H9 (cell line): ENCODE results near the gene ERN1. TPM values are rescaled to one million over a fixed set of nuclear protein-coding genes. Genes with fewer than 3 reads are reported as not detected.

Source experiments
- DNase-seq: peaks from one replicate; pipeline ENCODE4 v3.0.0-alpha.2; 2017
- H2AFZ ChIP-seq: one replicate; pipeline ENCODE4 v1.6.1; 2013; ENCODE audit warnings: mild to moderate bottlenecking, low read length, control low read depth, moderate library complexity
- H2AK5ac ChIP-seq: 2 replicates; pipeline ENCODE4 v1.6.1; 2013; ENCODE audit warnings: low read length, control low read depth, mixed read lengths; ENCODE audit not compliant: insufficient read length
- H2BK120ac ChIP-seq: one replicate; pipeline ENCODE4 v1.6.1; 2013; ENCODE audit warnings: low read depth, mild to moderate bottlenecking, low read length, control low read depth, inconsistent platforms; ENCODE audit not compliant: poor library complexity, severe bottlenecking
- H2BK12ac ChIP-seq: 2 replicates; pipeline ENCODE4 v1.6.1; 2013; ENCODE audit warnings: low read length, control low read depth, mixed read lengths, low read depth; ENCODE audit not compliant: insufficient read length
- H2BK15ac ChIP-seq: 2 replicates; pipeline ENCODE4 v1.6.1; 2013; ENCODE audit warnings: low read depth, low read length, control low read depth
- H2BK20ac ChIP-seq: one replicate; pipeline ENCODE4 v1.6.1; 2013; ENCODE audit warnings: low read depth, mild to moderate bottlenecking, low read length, control low read depth, inconsistent platforms; ENCODE audit not compliant: poor library complexity, severe bottlenecking
- H2BK5ac ChIP-seq: 2 replicates; pipeline ENCODE4 v1.6.1; 2013; ENCODE audit warnings: low read length, control low read depth, mixed read lengths; ENCODE audit not compliant: insufficient read length
- H3K14ac ChIP-seq: 2 replicates; pipeline ENCODE4 v1.6.1; 2013; ENCODE audit warnings: low read length, control low read depth; ENCODE audit not compliant: insufficient read depth
- H3K18ac ChIP-seq: 2 replicates; pipeline ENCODE4 v1.6.1; 2013; ENCODE audit warnings: low read depth, mild to moderate bottlenecking, mixed read lengths, low read length, control low read depth; ENCODE audit not compliant: insufficient read length
- H3K23ac ChIP-seq: 2 replicates; pipeline ENCODE4 v1.6.1; 2013; ENCODE audit warnings: low read length, control low read depth, mixed read lengths, low read depth; ENCODE audit not compliant: insufficient read length
- H3K23me2 ChIP-seq: 2 replicates; pipeline ENCODE4 v1.6.1; 2013; ENCODE audit warnings: low read depth, mild to moderate bottlenecking, mixed read lengths, low read length, control low read depth; ENCODE audit not compliant: insufficient read length, poor library complexity, severe bottlenecking
- H3K27ac ChIP-seq: 2 replicates; pipeline ENCODE4 v1.5.1; 2013; ENCODE audit warnings: low read length, control low read depth, mixed read lengths, low read depth; ENCODE audit not compliant: insufficient read length
- H3K27me3 ChIP-seq: 2 replicates; pipeline ENCODE4 v1.6.1; 2013; ENCODE audit warnings: low read length, control low read depth, inconsistent platforms; ENCODE audit not compliant: insufficient read depth
- H3K4ac ChIP-seq: 2 replicates; pipeline ENCODE4 v1.6.1; 2013; ENCODE audit warnings: low read depth, mild to moderate bottlenecking, control low read depth, inconsistent platforms, low read length, moderate library complexity
- H3K4me1 ChIP-seq: 2 replicates; pipeline ENCODE4 v1.6.1; 2013; ENCODE audit warnings: low read length, control low read depth, inconsistent platforms; ENCODE audit not compliant: insufficient read depth
- H3K4me2 ChIP-seq: 2 replicates; pipeline ENCODE4 v1.6.1; 2013; ENCODE audit warnings: low read length, control low read depth, mixed read lengths; ENCODE audit not compliant: insufficient read length, insufficient read depth
- H3K56ac ChIP-seq: 2 replicates; pipeline ENCODE4 v1.6.1; 2013; ENCODE audit warnings: low read depth, mild to moderate bottlenecking, mixed read lengths, low read length, control low read depth; ENCODE audit not compliant: insufficient read length
- H3K79me1 ChIP-seq: 2 replicates; pipeline ENCODE4 v1.6.1; 2013; ENCODE audit warnings: low read depth, mild to moderate bottlenecking, moderate library complexity, low read length, control low read depth, inconsistent platforms; ENCODE audit not compliant: insufficient read depth, poor library complexity, severe bottlenecking
- H3K79me2 ChIP-seq: 2 replicates; pipeline ENCODE4 v1.6.1; 2013; ENCODE audit warnings: low read length, control low read depth, inconsistent platforms; ENCODE audit not compliant: insufficient read depth
- H3K9ac ChIP-seq: 2 replicates; pipeline ENCODE4 v1.6.1; 2013; ENCODE audit warnings: low read length, control low read depth, mixed read lengths; ENCODE audit not compliant: insufficient read length; ENCODE audit errors: extremely low read depth
- H3K9me3 ChIP-seq: one replicate; pipeline ENCODE4 v1.6.1; 2013; ENCODE audit warnings: low read depth, low read length, inconsistent platforms; ENCODE audit not compliant: control insufficient read depth
- H3T11ph ChIP-seq: one replicate; pipeline ENCODE4 v1.6.1; 2013; ENCODE audit warnings: mild to moderate bottlenecking, low read length, control low read depth, inconsistent platforms
- H4K20me1 ChIP-seq: one replicate; pipeline ENCODE4 v1.6.1; 2013; ENCODE audit not compliant: control insufficient read depth, insufficient read length, insufficient read depth
- H4K5ac ChIP-seq: 2 replicates; pipeline ENCODE4 v1.6.1; 2013; ENCODE audit warnings: low read depth, mild to moderate bottlenecking, mixed read lengths, low read length, control low read depth; ENCODE audit not compliant: insufficient read length
- H4K8ac ChIP-seq: replicated peaks from 2 replicates; pipeline ENCODE4 v1.6.1; 2013; ENCODE audit warnings: low read length, control low read depth, mixed read lengths, low read depth; ENCODE audit not compliant: insufficient read length
- H4K91ac ChIP-seq: 2 replicates; pipeline ENCODE4 v1.6.1; 2013; ENCODE audit warnings: low read depth, mild to moderate bottlenecking, moderate library complexity, mixed read lengths, low read length, control low read depth; ENCODE audit not compliant: insufficient read length
- H3K27ac Mint-ChIP-seq, 3 experiments: 2 replicates in 2 of 3; 3 replicates in 1 of 3; pipeline ENCODE4 v1.8.0; 2020 to 2021; ENCODE audit warnings: mixed read lengths in 3 of 3, mild to moderate bottlenecking in 1 of 3, moderate library complexity in 1 of 3
- H3K27me3 Mint-ChIP-seq: 2 replicates; pipeline ENCODE4 v1.8.0; 2021; ENCODE audit warnings: low read depth, mild to moderate bottlenecking, moderate library complexity, mixed read lengths
- H3K36me3 Mint-ChIP-seq, 3 experiments: 2 replicates in 2 of 3; 3 replicates in 1 of 3; pipeline ENCODE4 v1.8.0; 2020 to 2021; ENCODE audit warnings: low read depth in 3 of 3, mixed read lengths in 3 of 3; ENCODE audit not compliant: insufficient read depth in 1 of 3
- H3K4me1 Mint-ChIP-seq, 2 experiments: 2 replicates each; pipeline ENCODE4 v1.8.0; 2020; ENCODE audit warnings: mixed read lengths in 2 of 2
- H3K4me3 Mint-ChIP-seq, 2 experiments: 2 replicates in 1 of 2; 3 replicates in 1 of 2; pipeline ENCODE4 v1.8.0; 2020 to 2021; ENCODE audit warnings: mild to moderate bottlenecking in 2 of 2, mixed read lengths in 2 of 2, moderate library complexity in 1 of 2
- H3K9me3 Mint-ChIP-seq, 2 experiments: 2 replicates in 1 of 2; 3 replicates in 1 of 2; pipeline ENCODE4 v1.8.0; 2020; ENCODE audit warnings: mild to moderate bottlenecking in 2 of 2, mixed read lengths in 2 of 2, moderate library complexity in 1 of 2
- WGBS: extraction: QIAGEN DNeasy Blood & Tissue Kit; methylation state at CpG from one replicate; pipeline ENCODE4 v1.1.7; 2013; ENCODE audit warnings: missing lambda C conversion rate, low lambda C conversion rate, mixed read lengths; ENCODE audit not compliant: insufficient read length; ENCODE audit errors: extremely low coverage; 5-methylcytosine and 5-hydroxymethylcytosine counted together
- total RNA-seq: library from RNA; stranded (reverse); gene quantifications from 2 replicates; pipeline ENCODE4 v1.2.1, GENCODE V29; 2021
- TF ChIP-seq, protein P1 (sequence below): fragments of 200-600 bp; sonication (generic); conservative IDR thresholded peaks from 3 replicates; pipeline ENCODE4 v1.8.0; 2021; ENCODE audit warnings: antibody characterized with exemption, mild to moderate bottlenecking

ERN1 gene
- total RNA-seq, 1 experiment from 2014 or later = 5.0 TPM

DNA sequence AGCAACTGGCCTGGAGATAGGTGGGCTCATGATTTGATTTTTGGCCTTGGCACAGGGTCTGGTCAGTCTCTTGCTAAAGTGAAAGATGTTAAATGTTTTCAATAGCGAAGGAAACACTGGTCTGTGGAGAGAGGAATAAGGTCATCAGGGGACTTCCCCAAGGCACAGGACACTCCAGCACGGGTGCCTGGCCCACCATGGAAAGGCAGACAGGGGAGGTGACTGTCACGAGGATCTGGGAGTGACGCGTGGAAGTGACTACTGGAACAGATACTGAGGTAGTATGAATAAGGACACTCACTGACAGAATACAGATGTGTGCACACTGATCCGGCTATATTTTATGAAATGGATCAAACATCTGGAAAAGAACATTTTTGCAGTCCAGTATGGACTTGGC lies 92.8 kb downstream of the ERN1 start:
- H2BK20ac ChIP-seq = no peak overlapping the region
- H3K23me2 ChIP-seq = no peaks in the 10 kb centered on the region
- H3K36me3 Mint-ChIP-seq = no peaks in the 10 kb centered on the region
- H3K56ac ChIP-seq = no peak overlapping the region
- H3K9ac ChIP-seq = no peak overlapping the region
- H3K23ac ChIP-seq = no peak overlapping the region
- no peak overlapping the region for H4K8ac ChIP-seq
- H2AK5ac ChIP-seq = no peak overlapping the region
- H2BK12ac ChIP-seq = no peak overlapping the region
- H2BK5ac ChIP-seq = no peak overlapping the region
- no peak overlapping the region for H3K4me2 ChIP-seq
- no peak overlapping the region for H3T11ph ChIP-seq
- no peaks in the 10 kb centered on the region for H3K79me1 ChIP-seq
- H3K18ac ChIP-seq = no peak overlapping the region
- no peak overlapping the region for H3K27ac Mint-ChIP-seq
- H2AFZ ChIP-seq = no peak overlapping the region
- H3K79me2 ChIP-seq = no peaks in the 10 kb centered on the region
- H3K4me3 Mint-ChIP-seq = no peak overlapping the region
- H3K9me3 ChIP-seq = no peaks in the 10 kb centered on the region
- no peaks in the 10 kb centered on the region for H3K27me3 Mint-ChIP-seq
- H3K14ac ChIP-seq = no peak overlapping the region
- H4K20me1 ChIP-seq = no peaks in the 10 kb centered on the region
- TF ChIP-seq, protein P1, sequence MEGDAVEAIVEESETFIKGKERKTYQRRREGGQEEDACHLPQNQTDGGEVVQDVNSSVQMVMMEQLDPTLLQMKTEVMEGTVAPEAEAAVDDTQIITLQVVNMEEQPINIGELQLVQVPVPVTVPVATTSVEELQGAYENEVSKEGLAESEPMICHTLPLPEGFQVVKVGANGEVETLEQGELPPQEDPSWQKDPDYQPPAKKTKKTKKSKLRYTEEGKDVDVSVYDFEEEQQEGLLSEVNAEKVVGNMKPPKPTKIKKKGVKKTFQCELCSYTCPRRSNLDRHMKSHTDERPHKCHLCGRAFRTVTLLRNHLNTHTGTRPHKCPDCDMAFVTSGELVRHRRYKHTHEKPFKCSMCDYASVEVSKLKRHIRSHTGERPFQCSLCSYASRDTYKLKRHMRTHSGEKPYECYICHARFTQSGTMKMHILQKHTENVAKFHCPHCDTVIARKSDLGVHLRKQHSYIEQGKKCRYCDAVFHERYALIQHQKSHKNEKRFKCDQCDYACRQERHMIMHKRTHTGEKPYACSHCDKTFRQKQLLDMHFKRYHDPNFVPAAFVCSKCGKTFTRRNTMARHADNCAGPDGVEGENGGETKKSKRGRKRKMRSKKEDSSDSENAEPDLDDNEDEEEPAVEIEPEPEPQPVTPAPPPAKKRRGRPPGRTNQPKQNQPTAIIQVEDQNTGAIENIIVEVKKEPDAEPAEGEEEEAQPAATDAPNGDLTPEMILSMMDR = no peak
- no CpG with 5 or more reads among the region's 6 CpGs for WGBS
- H3K4me1 ChIP-seq = no peaks in the 10 kb centered on the region
- DNase-seq = no peak
- no peaks in the 10 kb centered on the region for H3K9me3 Mint-ChIP-seq
- H3K27ac ChIP-seq = no peak overlapping the region
- no peak overlapping the region for H4K5ac ChIP-seq
- H2BK120ac ChIP-seq = no peak overlapping the region
- H2BK15ac ChIP-seq = no peak overlapping the region
- no peak overlapping the region for H3K4ac ChIP-seq
- H3K27me3 ChIP-seq = no peaks in the 10 kb centered on the region
- H3K4me1 Mint-ChIP-seq = peaks cover 4 to 8% of the 10 kb centered on the region in 2 experiments; a peak in 3 of 4 replicates
- no peak overlapping the region for H4K91ac ChIP-seq
